HG03354 (cell line): ENCODE results near the gene HMG20B.

ENCODE experiments used
- ATAC-seq: cut with Tn5 transposase; IDR thresholded peaks from one replicate; pipeline ENCODE4 v1.9.1; 2021; ENCODE audit warnings: mild to moderate bottlenecking; ENCODE audit not compliant: unreplicated experiment, poor library complexity, severe bottlenecking

Gene HMG20B

DNA sequence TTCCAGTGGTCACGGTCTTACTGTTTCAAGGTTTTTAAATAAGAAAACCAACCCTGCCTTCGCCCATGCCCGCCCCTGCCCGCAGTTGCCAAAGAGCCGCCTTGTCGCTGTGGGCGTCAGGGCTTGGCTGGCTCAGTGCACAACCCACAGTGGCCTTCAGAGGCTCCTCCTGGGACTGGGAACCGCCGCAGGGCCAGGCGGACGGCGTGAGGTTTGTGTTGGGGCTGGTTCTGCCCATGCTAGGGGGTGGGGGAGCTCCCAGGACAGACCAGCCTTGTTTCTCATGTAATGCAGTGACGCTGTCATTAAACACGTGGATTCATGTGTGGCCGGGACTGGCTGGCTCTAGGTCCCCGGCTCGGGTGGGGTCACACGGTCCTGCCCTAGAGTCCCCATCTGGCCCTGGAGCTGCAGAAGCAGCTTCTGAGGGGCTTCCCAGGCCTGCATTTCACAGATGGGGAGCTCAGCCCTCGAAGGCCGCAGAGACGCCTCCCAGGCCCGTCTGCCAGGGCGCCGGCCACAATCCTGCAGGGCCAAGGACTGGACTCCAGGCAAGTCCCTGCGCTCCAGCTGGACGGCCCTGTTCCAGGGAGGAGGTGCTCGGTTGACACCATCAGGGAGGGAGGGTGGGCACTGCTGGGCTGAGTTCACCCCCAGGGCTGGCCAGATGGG is 36.2 kb upstream of the HMG20B start:
- no peak for ATAC-seq

DNA sequence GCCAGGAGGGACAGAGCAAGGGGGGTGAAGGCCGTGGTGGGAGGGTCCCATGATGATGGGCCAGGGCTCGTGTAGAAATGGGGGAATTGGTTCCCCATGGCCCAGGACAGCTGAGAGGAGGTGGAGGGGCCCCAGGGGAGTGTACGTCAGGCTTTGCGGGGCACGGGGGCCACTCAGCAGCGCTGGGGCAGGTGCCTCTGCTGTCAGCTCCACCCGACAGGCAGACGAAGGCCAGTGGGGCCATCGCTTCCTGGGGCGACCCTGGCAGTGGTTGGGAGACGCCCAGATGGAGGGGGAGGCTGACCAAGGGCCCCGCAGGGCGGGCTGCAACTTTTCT is 35.7 kb upstream of the HMG20B start:
- no peak for ATAC-seq

DNA sequence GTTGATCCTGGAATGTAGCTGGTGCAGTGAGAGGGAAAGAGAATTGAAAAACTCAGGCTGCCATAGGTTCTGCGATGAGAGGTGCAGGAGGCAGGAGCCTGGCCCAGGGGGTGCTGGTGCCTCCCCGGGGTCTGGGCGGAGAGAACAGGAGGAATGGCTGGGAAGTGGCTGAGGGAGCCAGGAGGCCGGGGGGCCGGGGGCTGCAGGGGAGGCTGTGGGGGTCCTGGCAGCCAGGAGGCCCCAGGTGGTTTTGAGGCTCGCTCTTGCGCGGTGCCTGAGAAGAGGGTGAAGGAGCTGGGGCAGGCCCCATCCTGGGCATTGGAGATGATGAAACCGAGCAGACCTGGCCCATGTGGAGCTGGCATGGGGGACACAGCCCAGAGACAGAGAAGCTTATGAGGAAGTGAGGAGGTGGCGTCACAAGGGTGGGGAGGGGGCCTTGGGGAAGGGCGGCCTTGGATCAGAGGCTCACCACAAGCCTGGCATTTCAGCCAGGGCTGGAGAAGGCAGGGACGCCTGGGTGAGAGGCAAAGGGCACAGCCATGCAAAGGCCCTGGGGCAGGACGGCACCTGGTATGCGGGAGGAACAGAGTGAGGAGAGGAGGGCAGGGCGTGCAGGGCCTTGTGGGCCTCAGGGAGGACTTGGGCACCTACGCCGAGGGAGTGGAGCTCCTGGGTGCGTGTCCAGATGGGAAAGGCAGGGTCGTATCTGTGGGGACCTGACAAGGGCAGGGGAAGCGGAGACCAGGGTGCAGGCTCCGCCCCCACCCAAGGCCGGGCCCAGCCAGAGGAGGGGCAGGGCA is 35.1 kb upstream of the HMG20B start:
- ATAC-seq: no peak

DNA sequence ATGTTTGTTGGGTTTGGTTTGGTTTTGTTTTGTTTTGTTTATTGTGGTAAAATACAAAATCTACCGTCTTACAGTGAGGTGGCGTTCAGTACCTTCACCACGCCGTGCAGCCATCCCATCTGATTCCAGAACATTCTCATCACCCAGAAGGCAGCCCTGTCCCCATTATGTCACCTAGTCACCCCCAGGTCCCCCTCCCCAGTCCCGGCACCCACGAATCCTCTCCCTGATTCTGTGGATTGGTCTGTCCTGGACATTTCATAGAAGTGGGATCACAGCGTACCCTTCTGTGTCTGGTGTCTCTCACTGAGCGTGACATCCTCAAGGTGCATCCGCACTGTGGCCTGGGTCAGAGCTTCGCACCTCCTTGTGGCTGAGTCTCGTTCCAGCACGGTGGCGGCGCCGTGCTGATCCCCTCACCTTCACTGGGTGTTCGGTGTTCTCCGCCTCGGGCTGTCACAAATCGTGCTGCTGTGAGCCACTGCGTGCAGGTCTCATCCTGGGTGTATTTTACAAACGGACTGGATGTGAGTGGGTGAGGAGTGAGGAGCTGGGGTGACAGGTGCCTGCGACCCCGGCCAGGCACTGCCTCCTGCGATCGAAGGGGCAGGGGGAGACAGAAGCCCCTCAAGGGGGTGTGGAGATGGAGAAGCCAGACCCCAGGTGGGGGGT is 34.4 kb upstream of the HMG20B start:
- ATAC-seq: no peak

DNA sequence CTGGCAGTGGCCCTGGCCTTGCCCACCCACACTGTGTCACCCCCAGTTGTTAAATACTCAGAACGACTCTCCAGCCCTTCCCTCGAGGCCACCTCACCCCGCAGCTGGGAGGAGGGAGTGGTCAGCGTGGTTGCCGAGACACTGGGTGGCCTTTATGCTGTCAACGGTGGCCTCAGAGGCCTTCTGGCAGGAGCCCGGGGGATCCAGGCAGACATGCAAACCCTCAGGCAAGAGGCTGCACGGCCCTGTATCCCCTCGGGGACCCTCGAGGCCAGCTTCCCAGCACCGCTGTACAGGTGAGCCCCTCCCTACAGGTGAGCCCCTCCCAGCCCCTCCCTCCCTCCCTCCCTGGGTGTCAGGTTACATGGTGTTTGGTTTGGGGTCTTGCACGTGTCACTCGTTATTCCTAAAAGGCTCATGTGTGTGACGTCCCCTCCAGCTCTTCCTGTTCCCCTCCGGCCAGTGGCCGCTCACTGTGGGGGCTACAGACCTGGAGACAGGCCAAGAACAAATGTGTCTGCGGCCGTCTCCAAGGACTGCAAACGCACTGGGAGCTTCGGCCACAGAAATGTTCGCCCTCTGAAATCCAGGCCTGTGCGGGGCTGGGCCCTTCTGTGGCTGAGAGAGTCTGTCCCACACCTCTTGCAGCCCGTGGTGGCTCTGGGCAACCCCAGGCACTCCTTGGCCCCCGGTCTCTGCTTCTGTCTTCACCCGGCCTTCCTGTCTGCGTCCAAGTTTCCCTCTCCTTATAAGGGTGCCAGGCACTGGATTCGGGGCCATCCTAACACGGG is 33.6 kb upstream of the HMG20B start, which contains the start of gene TEKTIP1:
Gene TEKTIP1 (plus strand): TSS at position 210 of the 791 bp plus-strand sequence. CDS start 4 bp downstream, at position 214.
- no peak for ATAC-seq

DNA sequence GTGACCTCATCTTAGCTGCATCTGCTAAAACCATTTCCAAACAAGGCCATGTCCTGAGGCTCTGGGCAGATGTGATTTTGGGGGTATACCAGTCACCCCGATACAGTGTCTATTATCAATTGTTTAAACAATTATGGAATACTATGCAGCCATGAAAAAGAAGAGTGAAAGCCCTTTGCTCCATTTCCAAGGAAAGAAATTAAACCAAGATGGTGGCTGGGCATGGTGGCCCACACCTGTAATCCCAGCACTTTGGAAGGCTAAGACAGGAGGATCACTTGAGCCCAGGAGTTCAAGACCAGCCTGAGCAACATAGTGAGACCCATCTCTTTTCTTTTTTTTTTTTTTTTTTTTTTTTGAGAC is 33.0 kb upstream of the HMG20B start:
- no peak for ATAC-seq

DNA sequence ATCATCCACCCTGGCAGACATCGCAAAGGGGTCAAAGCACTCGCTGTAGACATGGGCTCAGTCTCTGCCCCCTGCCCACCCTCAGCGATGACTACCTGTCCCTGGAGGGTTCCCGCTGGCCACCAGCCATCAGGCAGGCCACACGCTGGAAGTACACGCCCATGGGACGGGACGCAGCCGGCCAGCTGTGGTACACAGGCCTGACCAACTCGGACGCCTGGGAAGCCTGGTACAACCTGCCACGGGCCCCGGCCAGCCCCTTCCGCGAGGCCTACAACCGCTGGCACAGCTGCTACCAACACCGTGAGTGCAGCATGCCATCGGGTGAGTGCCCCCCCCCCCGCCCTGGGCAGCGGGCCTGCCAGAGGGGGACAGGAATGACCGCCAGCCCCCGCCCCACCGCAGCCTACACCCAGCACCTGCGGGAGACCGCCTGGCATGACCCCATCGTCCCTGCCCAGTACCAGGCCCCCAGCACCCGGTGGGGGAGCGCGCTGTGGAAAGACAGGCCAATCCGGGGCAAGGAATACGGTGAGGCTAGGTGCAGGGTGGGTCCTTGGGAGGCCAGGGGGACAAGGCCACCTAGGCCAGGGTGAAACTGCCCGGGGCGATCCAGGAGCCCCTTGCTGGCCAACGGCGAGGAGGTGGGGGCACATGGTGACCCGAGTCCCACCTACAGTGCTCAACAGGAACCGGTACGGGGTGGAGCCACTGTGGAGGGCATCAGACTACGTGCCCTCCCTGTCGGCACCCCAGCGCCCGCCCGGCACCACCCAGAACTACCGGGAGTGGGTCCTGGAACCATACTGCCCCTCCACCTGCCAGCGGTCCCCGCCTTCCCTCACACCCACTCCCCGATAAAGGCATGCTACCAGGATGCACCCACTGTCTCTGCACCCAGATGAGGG is 29.3 kb upstream of the HMG20B start:
- no peak for ATAC-seq

DNA sequence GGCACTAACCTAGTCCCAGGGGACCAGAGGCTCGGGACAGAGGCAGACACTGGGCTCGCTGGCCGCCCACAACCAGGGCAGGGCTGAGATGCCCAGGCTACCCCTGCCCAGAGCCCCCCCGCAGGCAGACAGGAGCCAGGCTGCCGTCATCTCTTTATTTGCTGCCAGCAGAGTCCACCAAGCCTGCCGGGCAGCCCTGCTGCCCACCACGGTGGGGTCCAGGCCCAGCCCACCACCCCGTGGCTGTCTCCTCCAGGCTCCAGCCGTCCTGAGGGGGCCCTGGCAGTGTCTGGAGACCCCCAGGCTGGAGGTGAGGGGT is 28.7 kb upstream of the HMG20B start:
- no peak for ATAC-seq

DNA sequence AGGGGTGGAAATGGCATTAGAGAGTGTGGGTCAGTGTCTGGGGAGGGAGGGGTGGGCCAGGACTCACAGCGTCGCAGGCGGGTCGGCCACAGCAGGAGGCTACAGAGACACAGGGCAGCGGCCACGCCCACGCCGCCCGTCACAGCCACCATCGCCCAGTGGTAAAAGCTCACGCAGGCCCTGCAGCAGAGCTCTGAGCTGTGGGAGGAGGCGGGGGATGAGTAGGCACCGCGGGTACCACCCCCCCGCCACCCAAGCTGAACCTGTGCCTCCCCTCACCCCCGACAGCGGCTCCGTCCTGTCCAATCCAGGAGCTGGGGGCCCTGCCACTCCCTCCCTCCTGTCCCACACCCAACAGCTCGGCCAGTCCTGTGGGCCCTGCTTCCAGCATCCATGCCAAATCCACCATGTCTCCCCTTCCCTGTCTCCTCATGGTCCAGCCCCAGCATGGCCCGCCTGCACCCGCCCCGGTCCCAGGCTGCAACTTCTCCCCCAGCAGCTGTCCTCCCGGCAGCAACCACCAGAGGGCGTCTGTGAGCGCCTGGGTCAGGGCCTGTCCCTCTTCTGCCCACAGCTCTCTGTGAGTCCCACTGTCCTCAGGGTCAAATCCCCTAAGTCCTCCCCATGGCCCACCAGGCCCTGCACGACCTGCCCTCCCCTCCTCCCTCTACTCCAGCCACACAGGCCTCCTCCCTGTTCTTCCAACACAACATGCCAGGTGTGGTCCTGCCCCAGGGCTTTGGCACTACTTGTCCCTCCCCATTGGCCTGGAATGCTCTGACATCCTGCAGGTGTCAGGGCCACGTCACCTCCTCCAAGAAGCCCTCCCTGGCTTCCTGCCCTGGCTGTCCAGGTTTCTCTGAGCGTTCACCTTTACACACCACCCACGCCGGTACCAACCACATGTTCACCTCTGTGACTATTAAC is 27.7 kb upstream of the HMG20B start:
- no peak for ATAC-seq

DNA sequence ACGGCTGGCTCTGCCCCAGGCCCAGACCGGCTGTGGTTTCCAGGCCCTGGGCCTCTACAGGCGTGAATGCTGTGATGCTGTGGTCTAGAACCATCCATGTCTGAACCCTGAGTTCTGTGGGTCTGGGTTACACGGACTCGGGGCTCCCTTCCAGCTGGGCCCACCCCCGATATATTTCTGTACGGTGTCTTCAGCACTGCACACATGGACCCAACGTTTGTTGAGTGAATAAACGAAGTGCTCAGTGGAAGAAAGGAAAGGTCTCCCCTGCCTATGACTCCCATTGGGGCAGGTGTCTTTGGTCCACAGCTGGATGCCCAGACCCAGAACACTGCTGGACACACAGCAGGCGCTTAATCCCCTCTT is 27.1 kb upstream of the HMG20B start:
- ATAC-seq: no peak

DNA sequence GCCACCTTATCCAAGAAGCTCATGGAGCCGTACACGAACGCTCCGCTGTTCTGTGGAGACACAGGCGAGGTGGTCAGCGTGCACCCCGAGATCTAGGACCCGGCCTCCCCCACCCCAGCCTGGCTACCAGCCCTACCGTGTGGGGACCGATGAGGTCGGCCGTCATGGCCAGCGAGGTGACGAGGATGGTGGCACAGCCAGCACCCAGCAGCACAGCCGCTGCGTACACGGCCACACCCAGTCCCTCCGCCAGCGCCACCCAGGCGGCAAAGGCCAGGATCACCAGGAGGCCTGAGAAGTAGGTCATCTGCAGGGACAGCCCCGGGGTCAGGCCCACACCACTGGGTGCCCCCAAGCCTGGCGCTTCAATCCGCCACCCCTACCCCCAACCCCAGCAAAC is 26.6 kb upstream of the HMG20B start:
- no peak for ATAC-seq

DNA sequence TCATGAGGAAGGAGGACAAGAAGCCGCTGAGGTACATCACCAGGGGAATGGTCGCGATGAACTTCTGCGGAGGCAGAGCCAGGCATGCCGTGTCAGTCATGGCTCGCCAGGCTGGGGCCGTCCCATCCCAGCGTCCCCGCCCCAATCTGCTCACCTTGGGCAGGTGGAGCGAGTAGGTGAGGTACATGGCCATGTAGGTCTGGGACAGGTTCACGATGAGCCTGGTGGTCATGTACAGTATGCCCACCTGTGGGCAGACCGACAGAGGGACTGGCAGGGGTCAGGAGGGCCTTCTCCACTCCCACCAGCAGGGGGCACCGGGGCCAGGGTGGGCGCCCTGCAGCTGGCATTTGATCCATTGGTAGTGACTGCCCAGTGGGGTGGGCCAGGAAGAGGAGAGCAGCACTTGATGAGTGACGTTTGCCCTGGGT is 25.4 kb upstream of the HMG20B start:
- ATAC-seq: no peak

DNA sequence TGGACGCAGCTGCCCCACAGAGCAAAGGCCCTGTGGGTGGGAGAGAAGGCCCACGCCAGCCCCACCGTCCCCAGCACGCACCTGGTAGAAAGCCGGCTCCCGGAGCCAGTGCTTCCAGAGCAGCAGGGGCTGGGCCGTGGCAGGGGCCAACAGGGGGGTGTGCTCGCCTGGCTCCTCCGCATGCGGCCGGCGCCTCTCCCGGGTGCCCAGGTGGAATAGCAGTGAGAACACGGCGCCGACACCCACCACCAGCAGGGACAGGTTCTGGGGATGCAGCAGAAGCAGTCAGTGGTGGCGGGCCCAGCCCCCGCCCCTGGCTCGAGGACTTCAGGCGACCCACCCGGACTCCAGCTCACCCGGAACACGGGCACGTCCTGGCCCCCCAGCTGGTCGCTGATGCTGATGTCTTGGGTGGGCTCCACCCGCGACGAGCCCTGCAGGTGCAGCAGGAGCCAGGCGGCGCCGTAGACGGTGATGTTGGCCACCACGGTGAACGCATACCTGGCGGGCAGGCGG is 24.9 kb upstream of the HMG20B start:
- no peak for ATAC-seq

DNA sequence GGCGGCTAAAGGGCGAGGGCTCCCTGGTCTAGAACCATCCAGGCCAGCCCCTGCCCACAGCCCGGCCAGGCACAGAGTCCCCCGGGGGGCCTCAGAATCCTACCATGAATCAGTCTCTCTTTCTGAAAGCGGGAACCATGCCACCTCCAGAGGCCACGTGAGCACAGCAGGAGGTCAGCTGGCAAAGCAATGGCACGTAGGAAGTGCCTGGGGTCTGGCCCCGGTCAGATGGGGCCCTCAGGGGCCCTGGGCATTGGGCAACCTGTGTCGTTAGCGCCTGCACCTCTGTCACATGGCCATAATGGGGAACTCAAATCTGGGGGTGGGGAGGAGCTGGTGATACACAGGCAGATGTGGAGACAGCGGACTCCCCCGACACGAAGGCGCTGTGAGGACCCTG is 24.1 kb upstream of the HMG20B start:
- ATAC-seq: no peak

DNA sequence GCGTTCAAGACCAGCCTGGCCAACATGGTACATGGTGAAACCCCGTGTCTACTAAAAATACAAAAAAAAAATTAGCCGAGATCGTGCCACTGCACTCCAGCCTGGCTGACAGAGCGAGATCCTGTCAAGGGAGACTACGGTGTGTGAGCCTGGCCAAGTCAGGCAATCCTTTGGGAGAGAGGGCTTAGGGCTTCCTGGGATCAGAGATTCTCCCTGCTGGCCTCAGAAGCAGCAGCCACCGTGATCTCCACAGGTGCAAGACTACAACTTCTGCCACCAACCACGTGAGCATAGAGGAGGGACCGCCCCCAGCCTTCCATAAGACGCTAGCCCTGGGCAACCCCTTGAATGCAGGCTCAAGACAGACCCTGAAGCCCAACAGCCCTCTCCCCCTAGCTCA is 22.9 kb upstream of the HMG20B start:
- no peak for ATAC-seq

DNA sequence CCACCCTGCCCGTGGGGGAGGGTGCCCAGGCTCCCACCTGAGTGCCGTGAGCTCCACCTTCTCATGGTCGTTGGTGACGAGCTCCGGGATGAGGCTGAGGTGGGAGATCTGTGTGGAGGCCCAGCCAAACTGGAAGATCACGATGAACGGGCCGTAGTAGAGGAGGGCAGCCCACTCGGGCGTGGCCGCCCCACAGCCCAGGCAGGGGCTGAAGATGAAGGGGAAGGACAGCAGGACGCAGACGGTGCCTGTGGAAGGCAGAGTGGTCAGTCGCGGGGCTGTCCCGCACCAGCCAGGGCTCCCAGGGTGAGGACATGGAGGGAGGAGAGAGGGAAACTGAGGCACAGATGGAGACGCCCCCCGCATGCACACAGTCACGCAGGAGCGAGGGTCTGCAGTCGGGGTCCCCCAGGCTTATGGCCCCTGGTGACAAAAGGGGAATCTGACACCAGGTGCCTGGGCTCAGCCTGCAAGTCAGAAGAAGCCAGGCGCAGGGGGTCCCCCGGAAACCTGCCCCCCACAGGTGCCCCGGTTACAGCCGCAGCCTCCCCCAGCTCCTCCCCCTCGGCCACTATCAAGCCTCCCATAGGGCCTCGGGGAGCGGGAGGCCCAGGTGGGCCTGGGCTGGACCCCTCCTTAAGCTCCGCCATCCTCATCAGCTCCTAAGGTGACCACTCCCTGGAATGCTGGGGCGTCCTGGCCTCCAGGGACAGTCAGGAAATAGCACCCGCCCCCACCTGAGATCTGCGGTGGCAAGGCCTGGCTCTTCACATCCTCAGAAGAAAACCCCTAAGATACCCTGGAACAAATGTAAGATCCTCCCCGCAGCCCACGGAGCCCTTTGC is 21.6 kb upstream of the HMG20B start:
- no peak for ATAC-seq

DNA sequence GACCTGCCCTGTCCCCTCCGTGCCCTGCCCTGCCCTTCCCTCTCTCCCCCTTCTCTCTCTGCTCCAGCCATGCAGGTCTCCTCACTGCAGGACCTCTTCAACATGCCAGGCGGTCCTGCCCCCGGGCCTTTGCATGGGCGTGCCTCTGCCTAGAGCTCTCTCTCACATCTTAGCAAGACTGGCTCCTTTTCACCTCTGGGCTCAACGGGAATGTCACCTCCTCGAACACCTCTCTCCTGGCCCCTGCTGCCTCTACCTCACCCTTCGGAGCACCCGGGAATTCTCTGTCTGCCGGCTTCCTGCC is 21.0 kb upstream of the HMG20B start:
- ATAC-seq: no peak
